HL-60 (cell line): ENCODE data around the gene ANKS1B.
"Not testable (repeated sequence)": the region's sequence is repeated elsewhere in the genome, so short reads cannot be mapped to it uniquely, and the experiment has no call there.

Source experiments
- DNase-seq, 2 experiments: peaks; one replicate each; pipeline ENCODE4 v3.0.0-alpha.2; 2010 to 2020; ENCODE audit warnings: low read depth in 1 of 2, low spot score in 1 of 2
- H3K27ac ChIP-seq: fragments of 250-450 bp; sonication (Bioruptor Pico); replicated peaks from 2 replicates; pipeline ENCODE4 v1.5.1; 2020; ENCODE audit warnings: mild to moderate bottlenecking, moderate library complexity
- H3K27me3 ChIP-seq: fragments of 250-450 bp; sonication (Bioruptor Pico); 2 replicates; pipeline ENCODE4 v1.5.1; 2021; ENCODE audit warnings: mild to moderate bottlenecking, moderate library complexity; ENCODE audit not compliant: insufficient read depth, poor library complexity, severe bottlenecking
- H3K4me3 ChIP-seq: replicated peaks from 2 replicates; pipeline ENCODE4 v1.5.1; 2011; ENCODE audit warnings: mild to moderate bottlenecking, control low read depth, low read length; ENCODE audit not compliant: insufficient read depth
- GABPA ChIP-seq: IDR thresholded peaks from 2 replicates; pipeline ENCODE4 v1.6.1; 2012; ENCODE audit warnings: low read depth
- POLR2AphosphoS5 ChIP-seq: IDR thresholded peaks from 2 replicates; pipeline ENCODE4 v1.6.1; 2012; ENCODE audit warnings: low read depth
- REST ChIP-seq: IDR thresholded peaks from 2 replicates; pipeline ENCODE4 v1.6.1; 2012; ENCODE audit warnings: low read depth; ENCODE audit not compliant: insufficient replicate concordance
- SPI1 ChIP-seq: IDR thresholded peaks from 2 replicates; pipeline ENCODE4 v1.6.1; 2012; ENCODE audit warnings: low read depth, mild to moderate bottlenecking, borderline replicate concordance
- TF ChIP-seq, protein P1 (sequence below): IDR thresholded peaks from one replicate; pipeline ENCODE4 v1.5.1; 2011; ENCODE audit warnings: low read length, control low read depth, inconsistent platforms; ENCODE audit not compliant: insufficient read depth

The ANKS1B gene

DNA sequence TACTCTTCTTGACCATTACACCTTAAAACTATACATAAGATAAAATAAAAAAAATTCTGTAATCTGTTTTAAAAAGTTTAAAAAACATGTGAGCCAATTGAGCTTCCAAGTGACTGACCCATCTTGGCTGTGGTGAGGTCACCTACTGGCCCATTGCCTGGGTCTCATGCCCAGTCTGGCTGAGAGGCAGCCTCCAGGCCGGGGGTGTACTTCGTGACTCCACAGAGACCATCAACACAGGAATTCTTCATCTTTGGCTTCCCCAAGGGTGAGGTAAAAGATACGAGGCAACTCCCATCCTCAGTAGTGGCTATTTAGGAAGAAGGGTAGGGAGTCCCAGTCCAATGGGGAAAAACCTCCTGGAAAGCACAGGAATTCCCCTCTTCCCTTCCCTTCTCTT is 1226.4 kb downstream of the ANKS1B start:
- TF ChIP-seq REST (no peak), POLR2AphosphoS5 (no peak), GABPA (no peak), SPI1 (no peak)
- TF ChIP-seq, protein P1, sequence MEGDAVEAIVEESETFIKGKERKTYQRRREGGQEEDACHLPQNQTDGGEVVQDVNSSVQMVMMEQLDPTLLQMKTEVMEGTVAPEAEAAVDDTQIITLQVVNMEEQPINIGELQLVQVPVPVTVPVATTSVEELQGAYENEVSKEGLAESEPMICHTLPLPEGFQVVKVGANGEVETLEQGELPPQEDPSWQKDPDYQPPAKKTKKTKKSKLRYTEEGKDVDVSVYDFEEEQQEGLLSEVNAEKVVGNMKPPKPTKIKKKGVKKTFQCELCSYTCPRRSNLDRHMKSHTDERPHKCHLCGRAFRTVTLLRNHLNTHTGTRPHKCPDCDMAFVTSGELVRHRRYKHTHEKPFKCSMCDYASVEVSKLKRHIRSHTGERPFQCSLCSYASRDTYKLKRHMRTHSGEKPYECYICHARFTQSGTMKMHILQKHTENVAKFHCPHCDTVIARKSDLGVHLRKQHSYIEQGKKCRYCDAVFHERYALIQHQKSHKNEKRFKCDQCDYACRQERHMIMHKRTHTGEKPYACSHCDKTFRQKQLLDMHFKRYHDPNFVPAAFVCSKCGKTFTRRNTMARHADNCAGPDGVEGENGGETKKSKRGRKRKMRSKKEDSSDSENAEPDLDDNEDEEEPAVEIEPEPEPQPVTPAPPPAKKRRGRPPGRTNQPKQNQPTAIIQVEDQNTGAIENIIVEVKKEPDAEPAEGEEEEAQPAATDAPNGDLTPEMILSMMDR: no peak
- no peak for DNase-seq
- no peak overlapping the region for H3K4me3 ChIP-seq

GRCh38 chr12:98757455-98757854 is 1227.3 kb downstream of the ANKS1B start:
- no peak for DNase-seq
- Histone ChIP-seq H3K4me3 (no peak overlapping the region), H3K27me3 (no peaks in the 10 kb centered on the region), H3K27ac (no peak overlapping the region)
- TF ChIP-seq SPI1: no peak
- TF ChIP-seq, protein P1: no peak
- no peak for TF ChIP-seq GABPA

More for the DNA sequence above, 1226.4 kb downstream of the ANKS1B start:
- Histone ChIP-seq H3K27me3 (no peaks in the 10 kb centered on the region), H3K27ac (no peak overlapping the region)

- H3K27me3 ChIP-seq, DNase-seq, H3K4me3 ChIP-seq, H3K27ac ChIP-seq: not testable (repeated sequence)
Observed at GRCh38 chr12:98755855-98756254, 1228.9 kb downstream of the ANKS1B start.

- Histone ChIP-seq H3K27ac (no peak overlapping the region), H3K27me3 (no peaks in the 10 kb centered on the region), H3K4me3 (no peak overlapping the region)
- DNase-seq: no peak
- no peak for TF ChIP-seq POLR2AphosphoS5
- TF ChIP-seq SPI1: no peak
- TF ChIP-seq REST: no peak
- TF ChIP-seq, protein P1: no peak
- TF ChIP-seq GABPA: no peak
Observed at GRCh38 chr12:98754095-98754494, 1230.6 kb downstream of the ANKS1B start.
